Epidermal melanocyte (primary cell): ENCODE data around the gene ITIH3.

ENCODE experiments used
- DNase-seq: peaks from one replicate; pipeline ENCODE4 v3.0.0; 2011; ENCODE audit warnings: low spot score; ENCODE audit not compliant: insufficient read length

The ITIH3 gene

DNA sequence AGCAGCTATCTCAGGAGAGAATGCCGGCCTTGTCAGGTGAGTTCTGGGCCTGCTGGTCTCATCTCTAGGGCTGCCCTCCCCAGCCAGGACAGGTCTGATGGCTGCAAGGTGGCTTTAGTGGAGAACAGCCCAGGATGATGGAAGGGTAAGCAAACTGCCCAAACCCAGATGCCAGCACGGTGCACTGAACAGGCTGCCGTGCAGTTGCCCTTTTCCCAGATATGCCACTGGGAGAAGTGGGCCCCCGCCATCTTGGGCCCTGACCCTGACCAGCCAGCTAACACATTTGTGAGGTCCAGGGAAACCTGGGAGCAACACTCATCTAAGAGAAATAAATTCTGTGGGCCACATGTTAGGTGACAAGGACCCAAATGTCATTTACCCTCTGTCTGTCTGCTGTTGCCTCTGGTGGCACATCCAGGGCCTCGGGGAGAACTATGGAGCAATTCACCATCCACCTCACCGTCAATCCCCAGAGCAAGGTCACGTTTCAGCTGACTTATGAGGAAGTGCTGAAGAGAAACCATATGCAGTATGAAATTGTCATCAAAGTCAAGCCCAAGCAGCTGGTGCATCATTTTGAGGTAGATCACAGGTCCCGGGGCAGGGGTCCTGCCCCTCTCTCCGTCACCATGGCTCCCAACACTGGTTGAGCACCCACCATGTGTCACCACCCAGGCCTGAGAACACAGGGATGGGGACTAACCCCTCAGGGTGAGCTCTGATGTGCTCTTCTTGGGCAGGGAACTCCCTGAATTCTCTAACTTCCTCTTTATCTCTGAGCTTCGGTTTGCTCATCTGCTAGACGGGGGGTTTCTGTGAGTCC lies 15.4 kb upstream of the ITIH3 start:
- DNase-seq: no peak

DNA sequence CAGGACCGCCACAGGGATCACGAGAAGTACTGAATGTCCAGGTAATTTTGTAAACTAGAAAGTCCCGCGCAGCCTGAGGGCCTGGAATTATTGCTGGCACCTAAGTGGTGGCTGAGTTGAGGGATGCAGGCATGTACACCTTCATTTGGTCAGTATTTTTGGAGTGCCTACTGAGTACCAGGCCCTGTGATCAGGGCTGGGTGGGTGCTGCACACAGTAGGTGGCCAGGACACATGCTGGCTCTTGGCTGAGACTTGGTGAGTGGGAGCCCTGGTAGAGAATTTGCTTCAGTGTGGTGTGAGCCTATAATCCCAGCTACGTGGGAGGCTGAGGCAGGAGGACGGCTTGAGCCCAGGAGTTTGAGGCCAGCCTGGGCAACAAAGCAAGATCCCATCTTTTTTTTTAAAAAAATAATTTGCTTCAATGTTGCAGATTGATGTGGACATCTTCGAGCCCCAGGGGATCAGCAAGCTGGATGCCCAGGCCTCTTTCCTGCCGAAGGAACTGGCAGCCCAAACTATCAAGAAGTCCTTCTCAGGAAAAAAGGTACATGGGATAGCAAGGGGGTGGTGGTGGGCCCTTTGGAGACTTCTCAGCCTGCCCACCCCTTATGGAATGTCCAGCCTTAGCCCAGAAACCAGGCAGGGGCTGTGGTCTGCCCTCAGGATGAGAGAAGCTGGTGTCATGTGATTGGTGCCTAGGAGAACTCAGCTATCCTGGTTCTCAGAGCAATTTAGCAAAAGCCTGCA lies 14.6 kb upstream of the ITIH3 start:
- no peak for DNase-seq

DNA sequence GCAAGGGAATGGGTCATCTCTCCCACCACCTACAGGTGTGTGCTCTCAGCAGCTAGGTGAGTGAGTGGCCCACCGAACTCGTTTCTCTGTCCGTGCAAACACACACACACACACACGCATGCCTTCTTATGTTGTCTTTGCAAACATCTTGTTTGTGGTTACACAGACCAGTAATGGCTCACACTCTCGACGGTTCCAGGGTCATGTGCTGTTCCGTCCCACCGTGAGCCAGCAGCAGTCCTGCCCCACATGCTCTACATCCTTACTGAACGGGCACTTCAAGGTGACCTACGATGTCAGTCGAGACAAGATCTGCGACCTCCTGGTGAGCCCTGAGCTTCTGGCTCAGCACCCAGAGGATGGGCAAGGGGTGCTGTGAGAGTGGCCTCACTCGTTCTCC lies 12.9 kb upstream of the ITIH3 start:
- no peak for DNase-seq

DNA sequence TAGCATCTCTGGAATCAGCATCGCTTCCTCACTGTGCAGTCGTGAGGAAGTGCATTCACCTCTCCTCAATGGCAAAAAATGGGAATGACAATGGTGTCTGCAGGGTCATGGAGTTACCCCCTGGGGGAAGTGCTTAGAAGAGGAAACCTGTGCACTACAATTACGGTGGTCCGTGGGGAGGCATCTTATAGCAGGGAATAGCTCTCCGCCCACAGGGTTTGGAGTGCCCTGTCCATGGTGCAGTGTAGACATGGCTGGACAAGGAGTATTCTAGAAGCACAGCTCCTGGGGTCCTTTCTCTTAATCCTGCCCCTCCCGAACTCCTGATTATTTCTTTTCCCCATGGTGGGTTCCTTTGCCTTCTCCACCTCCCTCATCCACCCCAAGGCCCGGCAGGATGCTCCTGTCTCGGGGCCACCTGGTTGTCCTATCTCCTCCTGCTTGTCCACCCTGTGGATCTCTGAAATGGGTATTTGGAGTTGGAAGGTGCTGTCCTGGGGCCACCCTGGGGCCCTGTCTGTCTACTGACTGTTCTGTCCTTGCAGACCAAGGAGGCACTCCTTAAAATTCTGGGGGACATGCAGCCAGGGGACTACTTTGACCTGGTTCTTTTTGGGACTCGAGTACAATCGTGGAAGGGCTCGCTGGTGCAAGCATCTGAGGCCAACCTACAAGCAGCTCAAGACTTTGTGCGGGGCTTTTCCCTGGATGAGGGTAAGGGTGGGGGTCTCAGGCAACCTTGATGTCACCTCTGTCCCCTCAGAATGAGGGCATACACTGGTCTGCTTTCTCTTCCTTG lies 12.0 kb upstream of the ITIH3 start:
- DNase-seq: no peak

DNA sequence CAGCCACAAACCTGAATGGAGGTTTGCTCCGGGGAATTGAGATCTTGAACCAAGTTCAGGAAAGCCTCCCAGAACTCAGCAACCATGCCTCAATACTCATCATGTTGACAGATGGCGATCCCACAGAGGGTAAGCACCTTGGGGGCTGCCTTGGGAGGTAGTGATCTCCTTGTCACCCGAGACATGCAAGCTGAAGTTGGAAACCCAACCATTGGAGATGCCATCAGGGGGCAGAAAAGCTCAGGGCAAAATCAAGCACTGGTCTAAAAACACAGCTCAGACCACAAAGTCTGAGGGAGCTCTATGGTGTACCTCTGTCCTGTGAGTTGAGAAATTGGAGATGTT lies 11.4 kb upstream of the ITIH3 start:
- no peak for DNase-seq

DNA sequence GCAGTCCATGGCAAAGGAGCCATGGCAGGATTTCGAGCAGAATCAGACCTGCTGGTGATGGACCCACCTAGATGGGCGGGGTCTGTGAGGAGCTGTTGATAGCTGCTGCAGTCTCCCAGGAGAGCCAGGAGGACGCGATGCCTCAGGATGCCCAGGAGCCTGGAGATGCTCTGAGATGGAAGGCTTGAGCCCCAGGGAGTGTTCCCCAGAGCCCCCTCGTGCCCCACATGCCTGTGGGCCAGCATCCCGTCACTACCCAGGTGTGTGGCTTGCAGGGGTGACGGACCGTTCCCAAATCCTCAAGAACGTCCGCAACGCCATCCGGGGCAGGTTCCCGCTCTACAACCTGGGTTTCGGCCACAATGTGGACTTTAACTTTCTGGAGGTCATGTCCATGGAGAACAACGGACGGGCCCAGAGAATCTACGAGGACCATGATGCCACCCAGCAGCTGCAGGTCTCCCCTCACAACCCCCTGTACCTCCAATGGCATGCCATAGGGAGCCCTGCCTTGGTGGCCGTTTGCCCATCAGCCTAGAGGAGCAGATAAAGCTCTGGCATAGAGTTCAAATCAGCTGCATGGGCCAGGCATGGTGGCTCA lies 10.5 kb upstream of the ITIH3 start:
- no peak for DNase-seq

DNA sequence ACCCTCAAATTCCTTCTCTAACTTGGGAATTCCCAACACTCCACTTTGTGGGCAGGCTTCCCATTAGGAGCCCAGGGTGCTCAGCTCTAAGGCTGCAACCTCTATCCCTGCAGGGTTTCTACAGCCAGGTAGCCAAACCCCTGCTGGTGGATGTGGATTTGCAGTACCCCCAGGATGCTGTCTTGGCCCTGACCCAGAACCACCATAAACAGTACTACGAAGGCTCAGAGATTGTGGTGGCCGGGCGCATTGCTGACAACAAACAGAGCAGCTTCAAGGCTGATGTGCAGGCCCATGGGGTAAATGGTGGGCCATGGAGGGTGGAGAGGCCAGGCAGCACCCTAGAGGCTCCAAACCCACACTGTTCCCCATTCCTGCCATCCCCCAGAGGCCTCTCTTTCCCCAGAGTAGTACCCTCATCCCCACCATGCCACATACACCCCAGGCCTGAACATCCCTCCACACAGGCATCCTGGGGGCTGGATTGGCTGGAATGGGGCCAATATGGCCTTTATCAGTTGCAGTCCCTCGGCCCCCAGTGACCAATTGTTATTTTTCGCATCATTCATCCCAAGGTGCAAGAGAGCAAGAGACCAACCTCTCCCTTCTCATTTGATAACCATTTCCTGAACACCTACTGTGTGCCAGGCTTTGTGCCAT lies 9.5 kb upstream of the ITIH3 start:
- DNase-seq: no peak

DNA sequence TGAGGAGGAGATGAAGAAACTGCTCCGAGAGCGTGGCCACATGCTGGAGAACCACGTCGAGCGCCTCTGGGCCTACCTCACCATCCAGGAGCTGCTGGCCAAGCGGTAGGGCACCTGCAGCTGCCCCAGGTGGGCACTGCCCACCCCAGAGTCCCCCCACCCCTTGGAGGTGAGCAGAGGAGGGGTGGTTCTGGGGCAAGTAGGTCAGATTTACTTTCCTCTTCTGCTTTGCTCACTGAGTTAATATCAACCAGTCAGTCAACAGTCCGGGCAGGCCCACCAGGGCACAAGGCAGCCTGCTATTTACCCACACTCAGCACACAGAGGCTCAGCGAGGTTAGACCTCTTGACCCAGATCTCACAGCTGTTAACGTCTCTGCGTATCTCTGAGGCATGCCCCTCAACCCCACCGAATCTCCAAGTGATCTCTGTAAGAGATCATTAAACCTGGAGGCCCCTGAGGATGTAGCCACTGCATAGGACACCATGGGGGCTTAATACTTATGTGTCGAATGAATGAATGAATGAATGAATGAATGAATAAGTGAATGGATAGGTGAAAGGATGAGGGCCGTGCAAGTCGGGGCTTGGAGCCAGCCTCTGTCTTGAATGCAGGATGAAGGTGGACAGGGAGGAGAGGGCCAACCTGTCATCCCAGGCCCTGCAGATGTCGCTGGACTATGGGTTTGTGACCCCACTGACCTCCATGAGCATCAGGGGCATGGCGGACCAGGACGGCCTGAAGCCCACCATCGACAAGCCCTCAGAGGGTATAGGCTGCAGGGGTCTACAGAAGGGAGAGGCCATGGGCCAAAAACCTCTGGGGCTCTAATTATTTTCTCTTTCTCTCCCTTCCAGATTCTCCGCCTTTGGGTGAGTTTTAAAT lies 8.0 kb upstream of the ITIH3 start:
- DNase-seq: no peak

DNA sequence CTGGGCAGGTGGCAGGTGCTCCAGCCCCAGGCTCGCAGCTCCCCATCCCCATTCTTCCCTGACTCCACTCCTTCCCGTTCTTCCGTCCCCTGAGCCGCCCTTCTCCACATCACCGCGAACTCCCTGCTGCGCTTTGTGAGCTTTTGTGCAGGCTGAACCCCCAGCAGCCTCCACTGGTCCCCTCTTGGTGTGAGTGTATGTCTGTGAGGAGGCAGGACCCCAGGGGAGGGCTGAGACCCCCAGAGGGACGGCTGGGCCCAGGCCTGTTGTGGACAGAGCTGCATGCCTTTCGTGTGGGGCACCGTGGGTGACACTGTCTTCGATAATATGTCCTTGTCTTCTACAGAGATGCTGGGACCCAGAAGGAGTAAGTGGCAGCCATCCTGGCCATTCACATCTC lies 7.3 kb upstream of the ITIH3 start:
- no peak for DNase-seq

DNA sequence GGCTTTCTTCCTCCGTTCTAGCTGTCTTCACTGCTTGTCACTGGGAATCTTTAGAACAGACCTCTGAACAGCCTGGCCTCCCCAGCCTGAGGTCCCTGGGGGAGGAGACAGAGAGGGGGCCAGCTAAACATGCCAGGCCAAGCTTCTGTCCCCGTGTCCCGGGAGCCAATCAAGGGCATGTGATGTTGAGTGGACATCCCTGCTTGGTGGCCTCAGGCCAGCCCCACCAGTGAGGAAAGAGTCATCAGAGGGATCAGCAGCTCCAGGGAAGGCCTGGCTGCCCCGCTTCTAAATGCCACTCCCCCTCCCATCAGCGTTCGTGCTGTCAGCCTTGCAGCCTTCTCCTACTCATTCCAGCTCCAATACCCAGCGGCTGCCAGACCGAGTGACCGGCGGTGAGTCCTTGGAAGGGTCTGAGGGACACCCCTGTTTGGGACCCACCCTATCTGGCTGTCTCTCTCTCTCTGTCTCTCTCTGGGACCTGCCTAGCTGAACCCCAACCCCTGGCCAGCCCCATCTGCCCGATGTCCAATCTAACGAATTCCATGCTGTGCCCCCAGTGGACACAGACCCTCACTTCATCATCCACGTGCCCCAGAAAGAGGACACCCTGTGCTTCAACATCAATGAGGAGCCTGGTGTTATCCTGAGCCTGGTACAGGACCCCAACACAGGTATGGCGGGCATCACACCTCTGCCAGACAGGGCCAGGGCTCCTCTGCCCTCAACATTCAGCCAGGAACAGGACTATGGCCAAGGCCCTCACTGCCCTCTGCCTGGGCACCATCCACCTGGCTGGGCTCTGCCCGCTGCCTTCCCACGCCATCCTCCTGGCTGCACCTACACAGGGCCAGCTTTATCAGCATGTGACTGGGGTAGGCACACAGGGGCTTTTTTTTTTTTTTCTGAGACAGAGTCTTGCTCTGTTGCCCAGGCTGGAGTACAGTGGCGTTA lies 6.6 kb upstream of the ITIH3 start:
- DNase-seq: peak; percentile 4

DNA sequence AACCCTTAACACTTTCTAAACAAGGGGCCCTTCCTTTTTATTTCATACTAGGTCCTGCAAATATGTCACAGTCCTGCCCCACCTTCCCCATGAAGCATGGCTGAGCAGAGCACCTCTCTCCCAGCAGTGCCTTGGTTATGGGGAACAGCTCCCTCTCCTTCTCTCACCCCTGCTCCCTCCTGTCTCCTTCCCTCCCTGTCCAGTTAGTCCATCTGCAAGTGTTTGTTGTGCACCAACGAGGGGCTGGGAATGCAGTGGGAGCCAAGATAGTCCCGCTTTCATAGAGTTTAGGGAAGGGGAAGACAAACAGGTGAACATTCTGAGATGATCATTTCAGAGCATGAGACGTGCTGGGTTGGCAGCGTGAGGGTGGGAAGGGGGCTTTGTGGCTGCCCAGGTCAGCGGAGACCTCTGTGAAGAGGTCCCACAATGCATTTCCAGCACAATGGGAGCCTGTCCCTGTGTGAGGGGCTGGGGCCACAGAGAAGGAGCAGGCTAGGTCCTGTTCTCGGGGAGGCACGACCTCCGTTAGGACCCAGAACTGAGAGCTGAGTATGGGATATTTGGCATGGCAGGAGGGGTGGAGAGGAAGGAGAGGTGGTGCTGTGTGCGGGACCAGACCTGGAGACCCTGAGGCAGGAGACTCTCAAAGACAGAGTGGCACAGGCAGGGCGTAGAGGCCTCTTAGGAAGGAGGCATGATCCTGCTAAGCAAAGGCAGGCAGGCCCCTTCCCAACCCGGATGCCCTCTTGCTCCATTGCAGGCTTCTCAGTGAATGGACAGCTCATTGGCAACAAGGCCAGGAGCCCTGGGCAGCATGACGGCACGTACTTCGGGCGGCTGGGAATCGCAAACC lies 5.5 kb upstream of the ITIH3 start:
- DNase-seq: no peak

DNA sequence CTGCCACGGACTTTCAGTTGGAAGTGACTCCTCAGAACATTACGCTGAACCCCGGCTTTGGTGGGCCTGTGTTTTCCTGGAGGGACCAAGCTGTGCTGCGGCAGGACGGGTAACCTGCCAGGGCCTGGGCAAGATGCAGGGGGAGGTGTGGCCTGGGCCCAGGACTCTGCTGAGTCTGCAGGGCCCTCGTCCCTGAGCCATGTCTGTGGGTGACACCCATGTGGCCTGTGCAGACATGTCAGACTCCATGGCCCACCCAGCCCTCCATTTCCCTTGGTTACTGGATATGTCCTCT lies 4.9 kb upstream of the ITIH3 start:
- no peak for DNase-seq

DNA sequence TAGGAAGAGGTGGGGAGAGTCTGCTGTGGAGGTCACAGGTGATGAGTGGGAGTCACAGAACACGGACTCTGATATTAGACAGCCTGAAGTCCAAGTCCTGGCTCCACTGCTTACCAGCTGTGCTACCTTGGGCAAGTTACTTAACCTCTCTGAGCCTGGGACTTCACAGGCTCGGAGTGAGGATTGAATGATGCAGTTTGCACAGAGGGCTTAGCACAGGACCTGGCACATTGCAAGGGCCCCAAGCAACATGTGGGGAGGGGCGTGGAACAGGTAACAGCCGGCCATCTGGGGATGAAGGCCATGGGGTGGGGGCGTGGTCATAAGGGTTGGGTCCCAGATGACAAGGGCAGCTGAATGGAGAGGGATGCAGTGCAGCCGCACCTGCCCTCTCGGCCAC lies 4.3 kb upstream of the ITIH3 start:
- no peak for DNase-seq

DNA sequence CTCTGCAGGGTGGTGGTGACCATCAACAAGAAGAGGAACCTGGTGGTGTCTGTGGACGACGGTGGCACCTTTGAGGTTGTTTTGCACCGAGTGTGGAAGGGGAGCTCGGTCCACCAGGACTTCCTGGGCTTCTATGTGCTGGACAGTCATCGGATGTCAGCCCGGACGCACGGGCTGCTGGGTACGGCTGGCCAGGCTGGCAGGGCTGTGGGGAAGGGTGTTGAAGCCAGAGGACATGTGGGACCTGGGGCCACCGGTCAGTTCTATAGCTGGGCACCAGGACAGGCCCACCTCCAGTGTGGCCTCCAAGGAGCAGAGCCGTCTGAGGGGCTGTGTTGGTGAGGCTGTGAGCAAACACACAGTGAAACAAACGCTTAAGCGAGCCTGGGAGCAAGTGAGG lies 3.9 kb upstream of the ITIH3 start:
- no peak for DNase-seq

DNA sequence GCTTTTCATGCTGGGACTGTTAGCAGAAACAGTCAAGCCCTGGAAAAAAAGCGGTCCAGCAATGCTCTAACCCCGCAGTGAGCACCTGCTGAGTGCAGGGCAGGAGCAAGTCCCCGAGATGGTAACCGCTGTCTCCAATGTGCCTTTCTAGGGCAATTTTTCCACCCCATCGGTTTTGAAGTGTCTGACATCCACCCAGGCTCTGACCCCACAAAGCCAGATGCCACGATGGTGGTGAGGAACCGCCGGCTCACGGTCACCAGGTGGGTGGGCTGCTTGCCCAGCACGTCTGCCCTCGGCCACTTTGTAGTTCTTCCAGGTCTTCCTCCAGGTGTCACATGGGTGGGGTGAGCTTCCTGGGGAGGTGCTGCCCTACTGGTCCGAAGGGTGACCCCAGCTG lies 3.2 kb upstream of the ITIH3 start:
- DNase-seq: peak; percentile 6

DNA sequence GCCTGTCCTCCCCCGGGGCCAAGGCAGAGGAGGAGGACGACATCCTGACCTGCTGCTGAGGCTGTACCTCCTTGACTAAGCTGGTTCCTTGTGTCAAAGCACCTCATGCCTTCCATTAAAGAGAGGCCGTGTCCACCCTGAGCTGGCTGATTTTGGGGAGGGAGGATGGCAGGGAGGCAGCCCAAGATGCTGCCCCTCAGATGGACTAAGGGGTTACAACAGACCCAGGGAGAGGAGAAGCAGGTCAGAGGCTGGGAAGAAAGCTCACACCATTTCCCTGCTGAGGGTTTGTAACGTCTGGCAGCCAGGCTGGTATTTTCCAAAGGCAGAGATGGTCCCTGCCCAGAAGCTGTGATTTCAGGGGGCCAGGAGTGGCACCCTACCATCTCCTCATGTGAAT lies 2.7 kb upstream of the ITIH3 start:
- no peak for DNase-seq

DNA sequence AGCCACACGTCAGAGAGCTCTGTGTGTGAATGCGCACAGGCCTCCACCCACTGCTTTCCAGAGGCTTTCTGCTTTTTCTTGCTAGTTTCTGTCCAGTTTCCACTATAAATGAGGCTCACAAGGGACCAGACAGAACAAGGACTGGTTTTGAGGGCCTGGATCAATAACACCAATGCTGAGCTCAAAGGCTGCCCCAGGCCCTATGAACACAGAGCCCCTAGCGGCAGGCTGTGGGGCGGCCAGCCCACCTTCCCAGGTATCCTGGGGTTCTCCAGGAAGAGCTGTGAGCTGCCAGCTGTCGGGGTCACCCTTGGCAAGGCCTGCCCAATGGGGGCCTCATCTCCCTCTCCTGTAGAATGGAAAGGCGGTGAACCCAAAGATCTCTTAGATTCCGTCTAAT lies 2.2 kb upstream of the ITIH3 start:
- DNase-seq: no peak

DNA sequence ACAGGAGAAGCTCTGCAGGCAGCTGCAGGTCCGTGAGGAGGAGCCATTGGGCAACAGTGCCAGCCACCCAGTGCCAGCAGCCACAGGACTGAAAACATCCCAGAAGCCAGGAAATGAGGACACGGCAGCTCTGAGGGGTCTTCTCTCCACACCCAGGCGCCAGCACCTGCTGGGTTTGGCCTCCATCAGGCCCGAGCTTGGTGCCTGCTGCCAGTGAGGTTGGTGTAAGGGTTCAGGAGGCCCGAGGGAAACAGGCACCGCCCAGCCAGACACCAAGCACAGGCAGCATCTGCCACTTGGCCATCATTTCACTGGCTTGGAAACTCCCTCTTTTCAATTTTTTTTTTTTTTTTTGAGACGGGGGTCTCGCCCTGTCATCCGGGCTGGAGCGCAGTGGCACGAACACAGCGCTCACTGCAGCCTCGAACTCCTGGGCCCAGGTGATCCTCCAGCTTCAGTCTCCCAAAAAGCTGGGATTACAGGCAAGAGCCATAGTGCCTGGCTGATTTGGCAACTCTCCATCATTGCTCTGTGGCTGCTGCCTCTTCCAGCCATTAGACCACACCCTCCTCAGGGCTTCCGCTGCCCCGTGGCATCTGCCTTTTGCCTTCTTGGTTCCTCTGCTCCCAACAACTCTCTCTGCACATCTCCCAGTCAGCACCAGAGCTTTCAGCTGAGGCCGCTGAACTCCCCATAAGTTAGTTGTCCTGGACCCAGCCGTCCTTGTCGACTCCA lies 1.5 kb upstream of the ITIH3 start:
- no peak for DNase-seq
